Islet of Langerhans (tissue), 1 donor: ENCODE measurements around the gene KCNJ4.

Experiments
- FAIRE-seq: peaks from one replicate; lab custom pipeline; 2011; peaks lifted over from hg19 to GRCh38; lab: Jason Lieb, UNC

The KCNJ4 gene

DNA sequence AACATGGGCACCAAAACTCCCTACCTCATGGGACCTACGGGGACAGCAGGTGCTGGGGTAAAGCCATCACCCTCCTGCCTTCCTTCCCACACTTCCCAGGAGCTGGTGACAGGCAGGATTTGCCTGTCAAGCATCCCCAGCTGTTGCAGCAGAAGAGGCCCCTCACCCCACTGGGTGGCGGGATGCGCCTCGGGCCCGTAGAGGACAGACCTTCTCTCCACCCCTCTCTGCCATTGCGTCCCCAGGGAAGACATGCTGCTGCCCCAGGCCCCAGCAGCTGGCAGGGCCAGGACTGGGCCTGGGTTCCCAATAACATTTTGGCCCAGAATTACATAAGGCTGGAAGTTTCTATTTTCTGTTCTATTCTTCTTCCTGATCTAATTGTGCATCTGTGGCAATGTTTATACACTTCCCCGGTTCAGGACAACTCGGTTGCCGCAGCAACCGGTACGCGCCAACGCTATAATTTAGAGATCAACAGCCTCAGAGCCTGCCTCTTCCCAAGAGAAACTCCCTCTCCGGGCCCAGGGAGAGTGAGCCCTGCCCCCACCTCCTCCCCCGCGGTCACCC is 25.4 kb downstream of the KCNJ4 start:
- FAIRE-seq = no peak

DNA sequence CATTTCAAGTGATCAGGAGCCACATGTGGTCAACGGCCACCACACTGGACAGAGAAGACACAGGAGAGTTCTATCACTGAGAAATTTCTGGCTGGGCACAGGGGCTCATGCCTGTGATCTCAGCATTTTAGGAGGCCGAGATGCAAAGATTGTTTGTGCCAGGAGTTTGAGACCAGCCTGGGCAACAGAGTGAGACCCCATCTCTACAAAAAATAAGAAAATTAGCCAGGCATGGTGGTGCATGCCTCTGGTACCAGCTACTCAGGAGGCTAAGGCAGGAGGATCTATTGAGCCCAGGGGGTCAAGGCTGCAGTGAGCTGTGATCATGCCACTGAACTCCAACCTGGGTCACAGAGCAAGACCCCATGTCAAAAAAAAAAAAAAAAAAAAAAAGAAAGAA is 26.3 kb downstream of the KCNJ4 start:
- no peak for FAIRE-seq

DNA sequence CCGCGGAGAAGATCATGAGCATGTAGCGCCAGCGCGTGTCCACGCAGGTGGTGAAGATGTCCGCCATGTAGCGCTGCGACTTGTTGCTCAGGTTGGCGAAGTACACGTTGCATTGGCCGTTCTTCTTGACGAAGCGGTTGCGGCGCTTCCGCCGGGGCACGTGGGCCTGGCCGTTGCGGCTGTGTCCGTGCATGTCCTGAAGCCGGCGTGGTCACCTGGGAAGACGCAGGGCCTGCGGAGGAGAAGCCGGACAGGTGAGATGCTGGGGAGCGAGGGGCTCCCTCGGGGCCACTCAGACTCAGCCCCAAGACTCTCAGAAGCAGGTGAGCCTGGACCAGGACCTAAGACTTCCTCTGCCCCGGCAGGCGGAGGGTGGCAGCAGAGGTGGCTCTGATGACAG is 27.1 kb downstream of the KCNJ4 start:
- FAIRE-seq = no peak

DNA sequence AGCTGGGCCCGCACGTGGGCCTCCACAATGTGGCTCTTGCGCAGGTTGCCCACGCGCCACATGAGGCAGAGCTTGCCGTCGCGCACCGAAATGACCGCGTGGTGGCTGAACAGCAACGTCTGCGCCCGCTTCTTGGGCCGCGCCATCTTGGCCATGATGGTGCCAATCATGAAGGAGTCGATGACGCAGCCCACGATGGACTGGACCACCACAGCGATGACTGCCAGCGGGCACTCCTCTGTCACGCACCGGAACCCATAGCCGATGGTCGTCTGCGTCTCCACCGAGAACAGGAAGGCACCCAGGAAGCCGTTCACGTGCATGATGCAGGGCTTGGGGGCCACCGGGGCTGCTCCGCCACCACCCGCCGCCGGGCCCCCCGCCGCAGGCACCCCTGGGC is 27.5 kb downstream of the KCNJ4 start:
- no peak for FAIRE-seq

DNA sequence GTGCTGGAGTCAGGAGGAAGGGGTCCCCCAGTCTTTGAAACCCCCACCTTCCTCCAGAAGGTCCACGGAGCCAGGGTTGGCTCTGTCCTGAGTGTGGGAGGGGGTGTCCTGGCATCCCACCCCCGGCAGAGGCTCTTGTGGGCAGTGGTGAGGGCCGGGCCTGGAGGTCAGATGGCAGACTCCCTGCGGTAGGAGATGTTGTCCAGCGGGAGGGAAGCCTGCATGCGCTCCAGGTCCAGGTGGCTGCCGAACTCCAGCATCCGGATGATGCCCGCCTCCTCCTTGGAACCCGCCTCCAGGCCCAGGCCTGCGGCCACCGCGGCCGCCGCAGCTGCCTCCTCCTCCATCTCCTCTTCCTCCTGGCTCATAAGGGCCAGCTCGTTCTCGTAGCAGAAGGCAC is 28.4 kb downstream of the KCNJ4 start:
- no peak for FAIRE-seq

DNA sequence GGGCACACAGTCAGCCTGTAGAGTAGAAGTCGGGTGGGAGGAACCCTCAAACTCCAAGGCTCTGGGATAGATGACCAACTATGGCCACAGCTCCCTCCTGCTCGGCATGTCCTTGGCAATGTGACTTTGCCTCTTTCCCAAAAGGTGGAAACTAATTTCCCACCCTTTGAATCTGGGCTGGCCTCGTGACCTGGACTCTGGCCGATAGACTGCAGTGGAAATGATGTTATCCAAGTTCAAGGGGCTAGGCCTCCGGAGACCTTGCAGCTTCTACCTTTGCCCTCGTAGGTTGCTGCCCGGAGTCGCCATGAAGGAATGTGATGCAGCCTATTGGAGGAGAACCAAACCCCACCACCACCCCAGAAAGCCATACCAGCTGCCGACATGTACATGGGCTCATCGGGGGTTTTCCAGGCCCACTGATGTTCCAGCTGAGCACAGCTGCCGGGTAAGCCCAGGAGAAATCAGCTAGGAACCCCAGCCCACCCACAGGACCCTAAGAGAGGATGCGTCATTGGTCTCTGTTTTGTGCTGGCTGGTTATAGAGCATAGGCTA is 30.4 kb downstream of the KCNJ4 start:
- FAIRE-seq = no peak

DNA sequence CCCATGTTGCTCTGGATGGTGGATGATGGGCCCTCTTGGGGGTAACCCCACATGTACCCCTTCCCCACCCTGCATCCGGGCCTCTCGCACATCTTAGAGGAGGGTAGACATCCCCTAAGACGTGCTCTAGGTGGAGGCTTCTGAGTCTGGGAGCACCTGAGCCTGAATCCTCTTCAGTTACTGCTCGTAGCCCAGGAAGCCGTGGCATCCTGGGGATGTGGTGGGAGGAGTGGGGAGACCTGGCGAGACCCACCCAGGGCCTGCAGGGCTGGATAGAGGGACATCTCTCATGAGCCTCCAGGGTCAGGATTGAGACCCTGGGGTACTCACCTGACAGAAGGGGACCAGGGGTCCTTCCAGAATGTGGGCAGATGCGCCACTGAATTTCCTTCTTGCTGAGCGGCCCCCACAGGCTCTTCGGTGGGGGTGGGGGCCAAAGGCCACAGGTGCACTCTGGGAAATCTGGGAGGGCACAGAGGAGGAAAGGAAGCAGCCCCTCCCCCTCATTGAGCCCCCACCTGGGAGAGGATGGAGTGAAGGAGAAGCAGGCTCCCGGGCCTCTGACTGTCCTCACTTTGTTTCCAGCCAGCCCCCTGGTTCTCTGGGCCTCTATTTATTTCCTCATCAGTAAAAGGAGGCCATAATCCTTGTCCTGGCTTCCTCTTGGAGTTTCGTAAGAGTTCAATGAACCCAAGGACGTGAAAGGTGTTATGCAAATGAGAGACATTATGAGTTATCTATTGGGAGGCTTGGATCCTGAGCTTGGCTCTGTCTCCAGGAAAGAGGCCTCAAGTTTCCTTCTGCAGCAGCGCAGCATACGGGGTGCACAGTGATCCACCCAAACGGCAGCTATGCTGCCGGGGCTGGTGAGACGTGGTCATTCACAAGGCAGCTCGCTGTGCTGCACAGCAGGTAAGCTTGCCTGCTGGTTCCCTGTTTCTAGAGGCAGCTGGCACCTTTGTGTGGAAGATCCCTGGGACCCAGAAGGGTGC is 31.2 kb downstream of the KCNJ4 start:
- FAIRE-seq = no peak

DNA sequence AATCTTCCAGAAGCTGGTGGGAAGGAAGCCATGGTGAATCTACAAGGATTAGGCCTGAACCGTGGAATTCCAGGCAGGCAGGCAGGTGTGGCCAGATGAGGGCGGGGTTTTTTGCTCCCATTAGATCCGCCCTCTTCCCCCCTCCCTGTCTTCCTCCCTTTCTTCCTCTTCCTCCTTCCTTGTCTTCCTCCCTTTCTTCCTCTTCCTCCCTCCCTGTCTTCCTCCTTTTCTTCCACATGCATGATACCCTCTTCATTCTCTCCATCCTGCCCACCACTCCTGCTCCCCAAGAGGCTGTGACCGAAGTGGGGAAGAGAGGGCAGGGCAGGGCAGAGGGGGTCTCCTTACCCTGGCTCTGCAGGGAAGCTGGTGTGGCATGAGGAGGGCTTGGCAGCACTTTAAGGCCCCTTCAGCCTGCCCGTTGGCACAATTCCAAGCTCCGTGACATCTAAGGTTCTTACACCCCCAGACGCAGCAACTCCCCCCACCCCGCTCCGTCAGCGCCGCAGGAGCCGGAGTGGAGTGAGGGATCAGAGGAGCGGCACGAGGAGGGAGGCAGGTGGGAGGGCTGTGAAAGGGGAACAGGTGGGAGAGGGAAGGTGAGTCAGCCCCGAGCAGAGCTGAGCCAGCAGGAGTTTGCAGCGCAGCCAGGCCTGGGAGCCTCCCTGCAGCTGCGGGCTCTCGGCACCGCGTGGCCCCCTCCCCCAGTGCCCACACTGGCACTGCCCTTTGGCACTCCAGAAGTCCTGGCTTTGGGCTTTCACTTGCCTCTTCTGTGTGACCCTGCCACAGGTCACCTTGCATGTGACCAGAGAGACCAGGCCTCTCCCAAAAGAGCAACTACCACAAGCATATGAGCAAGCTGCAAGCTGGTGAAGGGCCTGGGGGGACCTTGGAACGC is 32.1 kb downstream of the KCNJ4 start:
- no peak for FAIRE-seq

DNA sequence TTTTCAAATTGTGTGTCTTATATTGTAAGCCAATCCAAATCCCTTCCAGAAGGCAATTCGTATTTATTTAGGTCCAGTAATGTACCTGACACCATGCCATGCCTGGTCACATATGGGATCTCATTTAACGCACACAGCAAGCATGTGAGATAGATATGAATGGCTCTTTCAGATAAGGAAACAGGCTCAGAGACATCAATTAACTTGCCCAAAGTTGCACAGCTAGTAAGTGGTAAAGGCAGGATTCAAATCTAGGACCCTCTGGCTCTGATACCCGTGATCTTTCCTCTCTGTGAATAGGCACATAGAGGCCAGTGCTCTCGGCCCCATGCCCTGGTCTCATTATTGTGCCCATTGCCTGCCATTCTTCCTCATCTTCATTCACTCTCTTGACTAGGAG is 34.3 kb downstream of the KCNJ4 start:
- no peak for FAIRE-seq

DNA sequence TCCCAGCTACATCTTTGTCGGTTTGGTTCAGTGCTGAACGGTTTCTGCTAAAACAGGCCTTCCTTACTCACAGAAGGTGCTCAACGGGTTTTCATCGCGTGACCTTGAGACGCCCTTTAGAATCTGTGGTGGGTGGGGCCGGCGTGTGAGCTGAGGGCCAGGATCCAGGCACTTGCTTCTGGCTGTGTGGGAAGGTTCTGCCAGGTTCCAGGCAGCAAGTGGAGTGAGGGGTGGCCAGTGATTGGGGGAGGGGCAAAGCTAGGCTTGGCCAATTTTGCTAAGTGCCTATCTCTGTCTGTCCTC is 35.2 kb downstream of the KCNJ4 start:
- FAIRE-seq = no peak

DNA sequence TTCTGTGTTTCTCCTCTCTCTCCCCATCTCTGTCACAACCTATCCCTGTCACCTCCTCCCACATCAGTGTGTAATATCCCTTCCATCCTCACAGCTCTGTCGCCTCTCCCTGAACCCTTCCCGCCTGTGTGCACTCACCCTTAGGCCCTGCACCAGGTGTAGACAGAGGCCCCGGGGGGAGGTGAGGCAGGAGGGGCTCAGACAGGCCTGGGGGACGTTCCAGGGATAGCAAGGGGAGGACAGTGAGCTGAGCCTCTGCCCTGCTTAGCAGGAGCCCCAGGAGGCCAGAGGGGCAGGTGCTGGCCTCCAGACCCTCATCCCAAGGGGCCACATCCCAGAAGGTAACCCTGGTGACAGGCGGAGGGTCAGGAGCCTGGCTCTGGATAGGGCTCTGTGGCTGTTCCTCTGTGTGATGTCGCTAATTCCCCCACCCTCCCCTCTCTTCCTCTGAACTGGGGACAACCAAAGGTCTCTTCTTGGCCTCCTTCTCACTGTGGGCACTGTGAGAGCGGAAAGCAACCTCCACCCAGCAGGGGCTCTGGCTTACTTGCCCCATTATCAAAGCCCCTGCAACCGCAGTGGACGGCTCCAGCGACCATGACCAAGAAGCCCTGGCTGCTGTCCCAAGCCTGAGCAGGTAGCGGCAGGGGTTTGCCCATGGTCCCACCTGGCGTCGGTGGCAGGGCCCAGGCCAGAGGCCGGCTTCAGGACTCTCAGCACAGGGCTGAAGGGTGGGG is 35.7 kb downstream of the KCNJ4 start:
- no peak for FAIRE-seq

DNA sequence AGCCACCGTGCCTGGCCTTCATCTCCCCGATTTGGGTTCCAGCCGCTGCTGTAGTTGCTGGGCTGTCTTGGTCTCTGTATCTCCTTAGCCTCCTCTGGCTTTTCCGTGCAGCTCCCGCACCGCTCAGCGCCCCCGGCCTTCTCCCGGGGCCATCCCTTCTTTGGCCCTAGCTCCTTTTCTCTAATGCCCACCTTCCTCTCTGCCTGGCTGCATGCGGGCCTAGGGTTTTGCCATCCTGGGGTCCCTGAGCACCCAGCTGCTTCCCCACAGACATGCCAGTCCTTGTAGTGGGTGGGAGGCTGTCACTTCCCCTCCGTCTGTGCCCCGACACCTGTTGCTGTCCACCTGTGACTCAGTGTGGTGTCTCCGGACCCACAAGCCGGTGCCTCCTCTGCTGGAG is 36.4 kb downstream of the KCNJ4 start:
- FAIRE-seq = no peak

DNA sequence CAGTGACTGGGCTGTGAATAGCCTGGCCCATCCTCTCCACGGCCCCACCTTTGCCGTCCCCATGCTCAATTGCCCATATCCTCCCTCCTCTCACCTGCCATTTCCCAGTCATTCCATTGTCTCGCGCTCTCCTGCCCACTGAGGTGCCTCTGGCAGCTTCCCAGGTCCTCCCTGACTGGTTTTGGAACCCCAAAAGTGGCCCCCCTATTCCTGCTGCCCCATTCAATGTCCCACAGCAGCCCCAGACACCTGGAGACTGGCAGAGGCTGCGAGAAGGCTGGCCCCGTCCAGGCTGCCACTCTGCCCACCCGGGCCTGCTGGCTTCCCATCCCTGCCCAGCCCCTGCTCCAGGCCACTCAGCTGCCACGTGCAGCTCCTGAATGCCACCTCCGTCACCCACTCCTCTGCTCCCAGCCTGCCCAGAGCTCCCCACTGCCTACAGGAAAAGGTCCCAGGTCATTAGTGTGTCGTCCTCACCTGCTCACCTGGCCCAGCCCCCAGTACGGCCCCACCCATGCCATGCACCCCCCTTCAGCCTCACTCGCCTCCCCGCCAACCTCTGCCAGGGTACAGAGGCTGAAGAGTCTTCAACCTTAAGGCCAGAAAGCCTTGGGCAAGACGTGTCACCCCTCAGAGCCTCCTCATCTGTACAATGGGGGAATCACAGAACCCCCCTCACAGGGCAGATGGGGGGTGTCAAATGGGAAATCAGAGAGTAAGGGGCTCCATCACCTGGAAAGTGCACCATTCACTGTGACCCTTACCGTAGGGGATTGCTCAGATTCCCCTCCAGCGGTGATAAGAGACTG is 37.5 kb downstream of the KCNJ4 start:
- no peak for FAIRE-seq

DNA sequence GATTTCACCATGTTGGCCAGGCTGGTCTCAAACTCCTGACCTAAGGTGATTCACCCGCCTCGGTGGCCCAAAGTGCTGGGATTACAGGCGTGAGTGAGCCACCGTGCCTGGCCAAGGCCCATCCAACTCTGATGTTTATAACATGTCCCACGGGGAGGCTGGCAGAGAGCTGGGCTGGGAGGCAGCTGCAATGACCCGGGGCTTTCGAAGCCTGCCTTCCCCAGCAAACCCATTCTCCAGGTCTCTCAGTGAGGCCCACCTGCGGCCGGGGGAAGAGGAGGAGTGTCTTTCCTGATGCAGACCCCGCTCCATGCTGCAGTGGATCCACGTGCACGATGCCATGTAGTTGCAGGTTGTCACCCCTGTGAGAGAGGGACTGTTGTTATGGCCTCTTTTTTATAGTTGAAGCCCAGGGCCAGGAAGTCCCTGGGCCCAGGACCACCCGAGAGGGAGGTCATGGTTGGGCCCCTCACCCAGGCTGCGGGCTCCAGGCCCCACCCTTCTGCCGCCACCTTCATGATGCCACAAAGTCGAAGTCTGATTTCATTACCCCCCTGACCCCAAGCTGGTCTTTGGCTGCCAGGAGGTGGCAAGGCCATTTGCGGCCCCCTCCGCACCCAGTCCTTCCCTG is 38.3 kb downstream of the KCNJ4 start:
- FAIRE-seq = no peak

DNA sequence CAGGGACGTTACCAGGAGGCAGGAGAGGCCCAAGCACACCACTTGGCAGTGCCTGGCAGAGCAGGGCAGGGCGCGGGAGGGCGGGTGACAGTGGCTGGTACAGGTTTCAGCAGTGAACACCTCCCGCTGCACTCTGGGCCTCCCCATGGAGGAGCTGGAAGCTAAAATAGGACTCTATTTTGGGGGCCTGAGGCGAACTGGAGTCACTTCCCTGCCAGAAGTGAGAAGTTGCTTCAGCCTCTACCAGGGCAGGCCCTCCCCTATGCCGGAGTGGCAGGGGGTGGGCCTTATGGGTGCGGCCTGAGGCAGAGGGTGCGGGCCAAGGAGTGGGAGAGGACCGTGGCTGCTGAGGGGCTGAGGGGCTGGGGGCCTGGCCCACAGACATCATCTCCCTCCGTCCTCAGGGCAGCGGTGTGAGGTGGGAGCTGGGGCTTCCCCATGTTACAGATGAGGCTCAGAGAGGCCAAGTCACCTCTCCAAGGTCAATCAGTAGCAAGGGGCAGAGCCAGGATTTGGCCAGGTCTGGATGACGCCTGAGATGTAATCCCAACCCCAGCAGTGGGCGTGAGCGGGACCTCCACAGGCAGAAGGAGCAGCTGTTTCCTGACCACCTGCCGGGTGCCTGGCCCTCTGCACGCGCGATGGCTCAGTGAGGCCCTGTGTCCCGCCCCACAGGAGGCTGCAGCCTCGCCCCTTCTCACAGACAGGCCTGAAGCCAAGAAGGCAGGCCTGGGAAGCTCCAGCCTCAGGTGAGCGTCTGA is 39.3 kb downstream of the KCNJ4 start:
- FAIRE-seq = no peak

DNA sequence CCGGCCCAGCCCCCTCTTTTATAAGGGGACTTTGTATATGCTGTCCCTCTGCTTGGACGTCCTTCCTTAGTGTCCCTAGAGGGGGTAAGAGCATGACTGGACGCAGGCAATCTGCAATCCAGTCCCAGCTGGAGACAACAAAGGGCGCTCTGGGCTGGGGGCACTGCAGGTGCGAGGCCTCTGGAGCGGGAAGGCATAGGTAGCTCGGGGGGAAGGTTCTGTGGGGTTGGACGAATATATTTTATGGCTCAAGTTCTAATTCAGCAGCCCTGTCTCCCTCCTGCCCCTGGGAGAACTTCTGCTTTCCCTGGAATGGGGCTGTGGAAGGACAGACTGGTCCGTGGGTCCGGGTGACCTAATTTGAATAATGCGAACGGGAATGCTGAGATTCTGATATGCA is 40.0 kb downstream of the KCNJ4 start:
- FAIRE-seq = no peak

DNA sequence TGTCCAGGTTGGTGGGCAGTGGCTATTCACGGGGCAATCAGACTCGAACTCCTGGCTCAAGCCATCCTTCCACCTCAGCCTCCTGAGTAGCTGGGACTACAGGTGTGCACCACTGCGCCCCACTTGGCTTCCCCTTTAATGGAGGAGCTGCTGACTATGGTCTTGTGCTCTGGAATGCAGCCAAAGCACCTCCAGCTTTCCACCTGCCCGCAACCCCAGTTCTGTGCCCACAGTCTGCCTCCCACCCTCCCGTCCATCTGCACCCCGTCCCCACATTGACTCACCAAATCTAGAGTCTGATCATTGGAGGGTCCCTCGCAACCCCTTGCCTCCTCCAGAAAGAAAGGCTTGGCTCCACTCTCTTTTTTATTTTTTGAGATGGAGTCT is 41.0 kb downstream of the KCNJ4 start:
- no peak for FAIRE-seq

DNA sequence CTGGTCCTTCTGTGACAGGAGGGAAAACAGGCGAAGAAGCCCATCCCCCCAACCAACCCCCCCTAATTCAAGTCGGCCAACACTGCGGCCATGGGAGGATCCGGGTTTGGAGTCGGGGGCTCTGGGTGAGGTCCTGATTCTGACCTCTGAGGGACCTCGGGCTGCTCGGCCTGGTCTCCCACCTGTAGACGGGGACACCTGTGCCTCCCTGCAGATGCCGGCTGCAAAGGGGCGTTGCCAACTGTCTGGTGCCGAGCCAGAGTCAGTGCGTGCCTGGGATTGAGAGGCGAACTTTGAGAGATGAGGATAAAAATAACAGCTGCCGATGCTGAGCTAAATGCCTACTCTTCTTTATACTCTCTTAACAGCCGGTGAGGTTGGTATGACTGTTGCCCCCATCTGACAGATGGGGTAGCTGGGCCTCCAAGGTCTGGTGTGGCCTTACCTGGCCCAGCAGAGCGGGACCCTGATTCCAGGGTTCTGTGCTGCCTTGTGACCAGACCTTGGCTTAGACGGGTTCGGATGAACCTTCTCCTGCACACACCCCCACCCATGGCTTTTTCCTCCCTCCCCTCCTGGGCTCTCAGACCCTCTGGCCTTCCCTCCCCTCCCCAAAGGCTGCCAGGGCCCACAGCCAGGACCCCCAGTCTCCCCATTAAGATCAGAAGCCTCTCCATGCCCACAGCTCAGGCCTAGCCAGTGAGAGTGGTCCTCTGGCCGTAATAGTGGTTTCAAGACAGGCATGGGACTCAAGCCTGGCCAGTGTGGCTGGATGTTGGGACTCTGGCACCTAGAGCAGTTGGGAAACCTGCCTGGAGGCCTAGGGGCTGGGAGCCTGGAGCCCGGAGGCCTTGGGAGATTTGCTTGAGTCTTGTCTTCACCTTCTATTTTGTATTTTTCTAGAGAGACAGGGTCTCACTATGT is 41.7 kb downstream of the KCNJ4 start:
- FAIRE-seq = no peak
